OCI-LY3 (cell line): Measurements from ENCODE around the gene FILIP1L.

Experiments used
- CTCF ChIP-seq: fragments of 200-600, 300-600 bp; sonication (generic); IDR thresholded peaks from 2 replicates; pipeline ENCODE4 v1.5.1; 2014; ENCODE audit warnings: antibody characterized with exemption, low read length, low read depth
- EZH2phosphoT487 ChIP-seq: fragments of 200-600 bp; shearing (Covaris generic); IDR thresholded peaks from 2 replicates; pipeline ENCODE4 v1.6.1; 2018; ENCODE audit warnings: antibody characterized with exemption, mixed run types, low read depth

GRCh38 chr3:99833617-99834205 is 280.6 kb downstream of the FILIP1L start:
- TF ChIP-seq CTCF, result no peak
- TF ChIP-seq EZH2phosphoT487, result no peak
